Epithelial cell of prostate (primary cell): ENCODE measurements around the gene LAMB2.

Experiments used
- DNase-seq: peaks from one replicate; pipeline ENCODE4 v3.0.0-alpha.2; 2011; ENCODE audit warnings: low read depth, low spot score
- H3K27ac ChIP-seq: fragments of 450-650 bp; 2 replicates; pipeline ENCODE4 v1.5.1; 2017; ENCODE audit warnings: mild to moderate bottlenecking

Gene LAMB2

DNA sequence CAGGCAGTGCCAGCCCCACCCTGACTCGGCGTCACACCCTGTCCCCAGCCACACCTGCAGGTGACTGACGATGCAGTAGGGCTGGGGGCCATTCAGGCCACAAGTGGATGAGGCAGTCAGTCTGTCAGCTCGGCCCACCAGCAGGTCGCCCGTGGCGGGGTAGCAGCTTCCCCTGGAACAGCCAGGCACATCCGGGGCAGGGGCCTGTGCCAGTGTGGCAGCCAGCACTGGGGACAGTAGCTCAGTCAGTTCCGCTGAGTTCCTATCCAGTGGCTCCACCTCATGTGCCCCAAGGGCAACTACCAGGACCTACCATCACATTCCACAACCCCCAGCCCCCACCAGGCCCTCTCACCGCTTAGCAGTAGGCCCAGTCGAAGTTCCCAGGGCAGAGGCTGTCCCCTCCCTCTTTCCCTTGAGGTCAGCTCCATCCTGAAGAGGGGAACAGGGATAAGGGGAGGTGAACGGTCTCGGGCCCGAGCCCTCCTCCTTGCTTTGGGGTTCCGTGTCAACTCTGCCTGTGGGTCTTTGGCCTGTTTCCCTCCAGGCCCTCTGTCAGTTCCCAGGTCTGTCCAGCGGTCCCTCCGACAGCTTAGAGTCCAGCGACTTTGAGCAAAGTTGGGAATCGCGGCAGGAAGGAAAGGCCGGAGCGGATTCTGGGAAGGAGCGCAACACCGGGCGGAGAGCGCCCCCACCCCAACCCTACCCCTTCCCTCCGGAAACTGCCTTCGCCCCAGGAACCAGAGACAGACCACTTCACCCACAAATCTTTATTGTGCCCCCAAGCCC, at the start of gene LAMB2:
Gene LAMB2, minus strand, starts transcription at position 614 of the 789 bp plus-strand sequence. Its CDS starts 183 bp downstream, at position 431.
- H3K27ac ChIP-seq: peak within 1 kb of the TSS; percentile 72
- no peak for DNase-seq

- DNase-seq: no peak
- H3K27ac ChIP-seq: no peak overlapping the region
Measured at GRCh38 chr3:49181351-49181750, 48.5 kb upstream of the LAMB2 start.

- no peak overlapping the region for H3K27ac ChIP-seq
- no peak for DNase-seq
Measured at GRCh38 chr3:49180116-49180515, 47.3 kb upstream of the LAMB2 start.

DNA sequence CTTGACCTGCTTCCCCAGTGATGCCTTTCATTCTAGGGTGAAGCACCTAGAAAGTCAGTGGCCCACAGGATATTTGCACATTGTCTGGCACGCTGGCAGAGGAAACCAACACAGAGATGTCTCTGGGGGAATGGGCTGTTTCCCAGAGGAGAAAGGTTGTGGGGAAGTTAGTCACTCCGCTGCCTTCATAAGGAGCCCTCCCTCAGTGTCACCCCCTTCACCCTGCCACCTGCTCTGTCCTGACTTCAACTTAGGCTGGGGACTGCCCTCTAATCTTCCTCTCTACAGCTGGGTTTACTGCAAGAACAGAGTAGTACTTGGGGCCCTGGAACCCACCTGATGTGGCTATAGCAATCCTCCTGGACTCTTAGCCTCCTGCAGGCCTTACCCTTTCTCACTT, 44.2 kb upstream of the LAMB2 start:
- no peak overlapping the region for H3K27ac ChIP-seq

GRCh38 chr3:49175530-49175929, 42.7 kb upstream of the LAMB2 start:
- DNase-seq: no peak
- H3K27ac ChIP-seq: no peak overlapping the region

More for the DNA sequence above, 44.2 kb upstream of the LAMB2 start:
- no peak for DNase-seq

DNA sequence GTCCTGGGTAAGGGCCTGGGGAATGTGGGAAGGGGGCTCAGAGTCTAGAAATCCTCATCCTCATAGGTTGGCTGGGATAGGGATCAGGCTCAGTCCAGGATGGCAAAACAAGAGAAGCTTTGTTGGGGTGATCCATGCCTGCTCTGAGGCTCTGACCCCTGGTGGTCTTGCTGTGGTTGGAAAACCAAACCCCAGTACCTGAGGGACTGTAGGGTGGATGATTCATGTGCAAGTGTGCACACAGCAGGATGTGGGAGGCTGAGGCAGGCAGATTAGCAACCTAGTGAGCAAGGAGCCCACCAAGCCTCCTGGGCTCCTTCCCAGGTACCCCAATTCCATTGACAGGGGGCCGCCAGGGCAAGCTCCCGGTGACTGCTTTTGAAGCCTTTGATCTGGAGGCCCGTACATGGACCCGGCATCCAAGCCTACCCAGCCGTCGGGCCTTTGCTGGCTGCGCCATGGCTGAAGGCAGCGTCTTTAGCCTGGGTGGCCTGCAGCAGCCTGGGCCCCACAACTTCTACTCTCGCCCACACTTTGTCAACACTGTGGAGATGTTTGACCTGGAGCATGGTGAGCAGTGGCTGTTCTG, 41.6 kb upstream of the LAMB2 start:
- DNase-seq: no peak
- no peak overlapping the region for H3K27ac ChIP-seq

- no peak overlapping the region for H3K27ac ChIP-seq
- no peak for DNase-seq
Measured at GRCh38 chr3:49173792-49174170, 40.9 kb upstream of the LAMB2 start.

DNA sequence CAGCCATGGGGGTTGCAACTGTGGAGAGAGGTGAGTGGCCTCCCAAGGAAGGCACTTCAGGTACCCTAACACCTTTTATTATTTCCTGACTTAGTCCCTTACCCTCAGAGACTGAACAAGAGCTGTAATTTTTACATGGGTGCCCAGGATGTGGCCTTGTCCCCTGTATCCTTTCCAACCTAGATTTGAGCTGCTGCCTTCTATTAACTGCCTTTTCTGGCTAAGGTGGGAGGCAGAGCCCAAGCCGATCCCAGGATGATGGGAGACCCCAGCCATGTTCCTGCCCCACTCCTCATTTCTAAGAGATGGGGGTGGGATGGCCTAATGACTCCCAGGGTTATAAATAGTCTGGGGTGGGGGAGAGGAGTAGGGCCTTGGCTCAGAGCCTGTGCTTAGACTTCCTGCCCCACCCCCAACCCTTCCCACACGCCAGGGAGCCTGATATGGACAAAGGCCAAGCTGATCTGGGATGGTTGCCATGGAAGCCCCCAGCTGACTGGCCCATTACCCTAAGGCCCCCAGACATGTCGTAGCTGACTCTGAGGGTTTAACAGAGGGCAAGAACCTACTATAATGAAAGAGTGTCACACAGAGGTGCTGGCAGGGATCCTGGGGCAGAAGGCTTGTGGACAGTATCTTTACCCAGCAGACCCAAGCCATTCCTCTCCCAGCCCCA, 40.4 kb upstream of the LAMB2 start:
- no peak for DNase-seq
- H3K27ac ChIP-seq: no peak overlapping the region

GRCh38 chr3:49172551-49173041, 39.7 kb upstream of the LAMB2 start:
- H3K27ac ChIP-seq: no peak overlapping the region
- no peak for DNase-seq

GRCh38 chr3:49171775-49172500, 39.1 kb upstream of the LAMB2 start:
- no peak for DNase-seq
- H3K27ac ChIP-seq: no peak overlapping the region

- DNase-seq: no peak
- peak within 1 kb of the TSS; percentile 16 for H3K27ac ChIP-seq
Measured at GRCh38 chr3:49171119-49171774, 38.4 kb upstream of the LAMB2 start, which contains the start of gene KLHDC8B. Gene KLHDC8B, plus strand, starts transcription at chr3:49171598. Its CDS starts 1,172 bp downstream, at chr3:49172770.

- H3K27ac ChIP-seq: peak overlapping the region; percentile 16
- DNase-seq: no peak
Measured at GRCh38 chr3:49170744-49171118, 37.9 kb upstream of the LAMB2 start.

DNA sequence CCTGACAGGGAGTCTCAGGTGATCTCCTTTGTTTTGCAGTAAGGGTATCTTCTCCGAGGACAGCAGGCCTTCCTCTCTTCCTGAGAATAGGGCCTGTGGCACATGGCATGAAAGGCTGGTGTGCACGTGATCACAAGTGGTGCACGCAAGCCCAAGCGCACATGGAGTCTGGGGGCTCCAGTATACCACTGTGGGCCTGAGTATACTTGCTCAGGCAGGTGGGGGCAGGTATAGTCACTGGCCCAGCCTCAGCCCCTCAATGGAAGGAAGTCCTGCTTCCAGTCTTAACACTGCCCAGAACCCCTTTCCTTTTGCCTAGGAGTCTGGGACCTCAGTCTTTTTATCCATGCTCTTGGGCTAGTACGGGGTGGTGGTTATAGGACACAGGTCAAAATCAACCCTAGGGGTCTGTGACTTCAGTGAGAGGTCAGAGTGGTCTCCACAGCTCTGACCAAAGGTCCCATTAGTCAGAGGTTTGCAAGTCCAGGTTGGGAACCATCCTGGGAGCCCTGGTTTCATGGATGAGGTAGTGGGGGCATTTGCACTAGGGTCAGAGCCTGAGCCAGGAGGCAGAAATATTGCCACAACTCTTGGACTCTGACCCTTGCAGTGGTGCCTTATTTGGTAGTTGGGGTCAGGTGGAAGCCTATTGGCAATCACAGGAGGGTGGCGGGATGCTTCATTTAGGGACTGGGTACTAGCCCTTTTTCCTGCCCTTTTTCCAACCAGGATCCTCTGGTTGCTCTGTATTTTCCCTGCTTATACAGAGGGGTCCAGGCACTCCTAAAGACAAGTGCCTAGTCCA, 34.1 kb upstream of the LAMB2 start:
- no peak for DNase-seq

GRCh38 chr3:49165771-49166751, 33.2 kb upstream of the LAMB2 start, which contains the start of gene CCDC71:
Gene CCDC71, minus strand, starts transcription at chr3:49166331. Its CDS starts 2,123 bp downstream, at chr3:49164208.
- no peak for DNase-seq
- peak within 1 kb of the TSS; percentile 59 for H3K27ac ChIP-seq

More for the DNA sequence above, 34.1 kb upstream of the LAMB2 start:
- peak overlapping the region; percentile 59 for H3K27ac ChIP-seq

DNA sequence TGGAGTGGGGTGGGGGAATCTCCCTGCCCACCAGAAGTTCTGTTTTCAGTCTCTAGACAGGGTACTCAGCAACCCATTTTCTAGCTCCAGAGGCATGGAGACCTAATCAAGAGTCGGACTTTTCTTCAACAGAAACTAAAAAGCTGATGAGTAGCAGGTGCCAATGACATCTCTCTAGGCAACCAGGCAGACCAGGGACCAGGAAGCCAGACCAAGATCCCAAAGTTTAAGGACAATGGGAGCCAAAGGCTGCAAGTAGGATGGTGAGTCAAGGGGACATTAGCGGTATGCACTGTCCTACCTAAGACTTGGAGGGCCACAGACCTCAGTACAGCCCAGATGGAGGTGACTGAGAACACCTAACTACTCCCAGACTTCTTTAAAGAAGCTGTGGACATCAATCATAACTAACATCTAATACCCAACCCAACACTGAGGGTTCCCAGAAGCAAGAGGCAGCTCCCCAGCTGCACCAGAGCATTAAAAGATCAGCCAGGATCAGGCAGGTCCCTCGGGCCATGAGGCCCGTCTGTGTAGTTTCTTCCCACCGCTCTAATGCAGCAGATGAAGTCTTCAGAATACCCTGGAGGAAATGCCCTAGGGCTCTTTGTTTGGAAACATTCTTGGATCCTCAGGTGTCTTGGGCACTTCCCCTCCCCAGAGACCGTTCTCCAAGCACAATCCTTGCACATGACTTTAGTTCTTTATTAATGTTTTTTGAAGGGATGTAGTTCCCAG, 32.3 kb upstream of the LAMB2 start:
- DNase-seq: no peak

DNA sequence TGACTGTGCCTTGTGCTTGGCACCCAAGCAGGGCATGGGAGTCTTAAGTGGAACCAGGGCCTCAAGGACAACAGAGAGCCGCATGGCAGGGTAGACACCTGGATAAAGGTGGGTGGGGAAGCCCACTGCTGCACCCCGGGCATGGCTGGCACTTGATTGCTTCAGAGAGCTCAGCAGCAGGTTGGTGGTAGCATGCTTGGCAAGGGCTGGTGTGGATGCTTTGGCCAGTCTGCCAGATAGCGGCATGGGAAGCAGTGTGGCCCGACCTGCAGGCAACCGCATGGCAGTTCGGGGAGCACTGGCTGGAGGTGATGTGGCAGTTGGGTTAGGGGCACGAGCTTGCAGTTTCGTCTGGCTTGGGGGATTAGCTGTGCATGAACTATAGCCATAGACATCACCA, 30.8 kb upstream of the LAMB2 start:
- DNase-seq: no peak
- H3K27ac ChIP-seq: no peak overlapping the region

More for the DNA sequence above, 32.3 kb upstream of the LAMB2 start:
- peak overlapping the region; percentile 59 for H3K27ac ChIP-seq

DNA sequence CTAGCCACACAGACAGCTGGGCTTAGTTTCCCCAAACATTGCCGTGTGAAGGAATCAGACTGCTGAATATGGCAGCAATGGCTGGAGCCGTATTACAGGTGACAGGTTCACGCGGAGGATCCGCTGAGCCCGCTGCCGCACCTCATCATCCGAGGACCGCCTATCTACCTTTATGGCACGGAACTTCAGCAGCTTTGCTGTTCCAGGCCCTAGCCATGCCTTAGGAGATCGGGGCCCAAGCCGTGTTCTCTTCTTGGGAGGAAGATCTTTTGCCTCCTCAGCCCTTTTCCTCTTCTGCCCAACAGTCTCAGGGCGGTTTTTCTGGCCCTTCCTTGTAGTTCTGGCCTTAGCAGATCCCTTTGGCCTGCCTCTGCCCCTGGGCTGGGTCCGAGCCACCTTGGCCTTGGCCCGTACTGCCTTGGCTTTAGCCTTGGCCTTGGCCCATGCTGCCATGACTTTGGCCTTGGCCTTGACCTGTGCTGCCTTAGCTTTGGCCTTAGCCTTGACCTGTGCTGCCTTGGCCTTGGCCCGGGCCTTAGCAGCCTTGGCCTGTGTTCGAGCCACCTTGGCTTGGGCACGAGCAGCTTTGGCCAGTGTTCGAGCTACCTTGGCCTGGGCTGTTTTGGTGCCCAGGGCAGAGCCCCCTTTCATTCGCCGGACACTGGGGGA, 30.0 kb upstream of the LAMB2 start:
- no peak overlapping the region for H3K27ac ChIP-seq
- no peak for DNase-seq
